ENCODE results near the gene ELF1.
"Not testable (repeated sequence)": the region's sequence is repeated elsewhere in the genome, so short reads cannot be mapped to it uniquely, and the experiment has no call there.

ELF1 gene

GRCh38 chr13:40980461-40980860, 38.7 kb downstream of the ELF1 start:
- DNase-seq = no peak

GRCh38 chr13:40979232-40979631, 39.9 kb downstream of the ELF1 start:
- no peak for DNase-seq

GRCh38 chr13:40978109-40978508, 41.0 kb downstream of the ELF1 start:
- DNase-seq = not testable (repeated sequence)

- DNase-seq = no peak
These were observed 43.7 kb downstream of the ELF1 start for GRCh38 chr13:40975441-40975840.

GRCh38 chr13:40974460-40975407, 44.4 kb downstream of the ELF1 start:
- DNase-seq = no peak

GRCh38 chr13:40973409-40973808, 45.7 kb downstream of the ELF1 start:
- no peak for DNase-seq

- no peak for DNase-seq
These were observed 47.8 kb downstream of the ELF1 start for GRCh38 chr13:40971321-40971720.

GRCh38 chr13:40970803-40971202, 48.3 kb downstream of the ELF1 start:
- DNase-seq = no peak

- DNase-seq = no peak
These were observed 49.8 kb downstream of the ELF1 start for GRCh38 chr13:40969169-40969901.

- DNase-seq = no peak
These were observed 50.6 kb downstream of the ELF1 start for GRCh38 chr13:40968416-40969000.

GRCh38 chr13:40966298-40966697, 52.8 kb downstream of the ELF1 start:
- no peak for DNase-seq

GRCh38 chr13:40963927-40964326, 55.2 kb downstream of the ELF1 start:
- DNase-seq = no peak

GRCh38 chr13:40961826-40962225, 57.3 kb downstream of the ELF1 start:
- no peak for DNase-seq

- no peak for DNase-seq
These were observed 57.9 kb downstream of the ELF1 start for GRCh38 chr13:40961214-40961613.

GRCh38 chr13:40960716-40961115, 58.4 kb downstream of the ELF1 start:
- no peak for DNase-seq

GRCh38 chr13:40958655-40959054, 60.5 kb downstream of the ELF1 start:
- DNase-seq = no peak

- DNase-seq = no peak
These were observed 72.6 kb downstream of the ELF1 start for GRCh38 chr13:40946485-40946884.

- no peak for DNase-seq
These were observed 76.0 kb downstream of the ELF1 start for GRCh38 chr13:40943073-40943472.

GRCh38 chr13:40941581-40941980, 77.5 kb downstream of the ELF1 start:
- no peak for DNase-seq

- no peak for DNase-seq
These were observed 78.3 kb downstream of the ELF1 start for GRCh38 chr13:40940841-40941240.

GRCh38 chr13:40933508-40934204, 85.5 kb downstream of the ELF1 start:
- DNase-seq = no peak

GRCh38 chr13:40932252-40932651, 86.9 kb downstream of the ELF1 start:
- no peak for DNase-seq

GRCh38 chr13:40931719-40932118, 87.4 kb downstream of the ELF1 start:
- DNase-seq = no peak
